Adrenal gland (tissue), 12 donors: ENCODE data around the gene CR2. TPM values are rescaled to one million over a fixed set of nuclear protein-coding genes. Genes with fewer than 3 reads are reported as not detected.

Source experiments
- DNase-seq, 7 donors: peaks; one replicate each; pipeline ENCODE4 v3.0.0-alpha.2; 2019 to 2020
- H3K27ac ChIP-seq, 5 donors: fragments of 200-600 bp; sonication (generic) in 4 of 5; 1 replicate in 3 of 5; 2 replicates in 2 of 5; pipeline versions ENCODE4 v1.5.1 to v1.8.0; 2016 to 2020; ENCODE audit warnings: mild to moderate bottlenecking in 1 of 5
- H3K27me3 ChIP-seq: fragments of 200-600 bp; 2 replicates; pipeline ENCODE4 v1.8.0; 2021
- H3K36me3 ChIP-seq, 2 donors: fragments of 200-600 bp; replicated peaks in 1 of 2; 1 replicate in 1 of 2; 2 replicates in 1 of 2; pipeline versions ENCODE4 v1.5.1 to v1.8.0; 2018 to 2022
- H3K4me1 ChIP-seq, 2 donors: fragments of 200-600 bp; replicated peaks in 1 of 2; 1 replicate in 1 of 2; 2 replicates in 1 of 2; pipeline versions ENCODE4 v1.5.1 to v1.8.0; 2018 to 2021
- H3K4me3 ChIP-seq, 4 donors: fragments of 200-600 bp; sonication (generic) in 3 of 4; one replicate each; pipeline ENCODE4 v1.5.1; 2016 to 2018
- H3K9me3 ChIP-seq, 3 donors: fragments of 200-600 bp; sonication (generic) in 1 of 3; replicated peaks in 1 of 3; 1 replicate in 2 of 3; 2 replicates in 1 of 3; pipeline versions ENCODE4 v1.5.1 to v1.8.0; 2016 to 2021
- POLR2A ChIP-seq, 2 donors: fragments of 450-650 bp; IDR thresholded peaks; one replicate each; pipeline ENCODE4 v1.6.1; 2017; ENCODE audit warnings: antibody characterized with exemption in 2 of 2, mild to moderate bottlenecking in 2 of 2, moderate library complexity in 1 of 2
- WGBS, 4 donors: extraction: QIAGEN DNeasy Blood & Tissue Kit in 2 of 4; methylation state at CpG; one replicate each; pipeline versions ENCODE4 v1.1.5 to v1.1.7; 2013 to 2017; 5-methylcytosine and 5-hydroxymethylcytosine counted together
- intact Hi-C, 2 donors: fragments of 100-400 bp; cut with DNase I; formaldehyde crosslinking; loops; one replicate each; pipeline versions ENCODE4 v1.14.1 to v1.15.0; 2022 to 2023
- polyA plus RNA-seq, 3 donors: library from polyadenylated mRNA; stranded (reverse); fragments of 200-250 nt in 2 of 3; fragments of 350-450 nt in 1 of 3; fragmentation: Illumina TruSeq in 1 of 3; extraction: RNeasy Lipid Tissue Mini Kit (QIAGEN cat#74804) in 1 of 3; gene quantifications; one replicate each; pipeline ENCODE4 v1.2.3, GENCODE V29; 2013 to 2014
- total RNA-seq, 9 donors: library from RNA; depleted of rRNA in 4 of 9; stranded (reverse); fragments of >200 nt in 4 of 9; fragments of 120-200 nt in 1 of 9; fragmentation: NEBNext Ultra II Directional in 1 of 9; extraction: Animal tissue kit (Norgen Biotek cat#: 25700) in 1 of 9; gene quantifications; one replicate each; pipeline versions ENCODE4 v1.1.0 to v1.2.4, GENCODE V29; 2013 to 2023
- TF ChIP-seq, protein P1 (sequence below), 6 experiments: fragments of 450-650 bp in 4 of 6; fragments of 200-600 bp in 2 of 6; sonication (generic) in 1 of 6; IDR thresholded peaks; 1 replicate in 5 of 6; 2 replicates in 1 of 6; pipeline versions ENCODE4 v1.5.1 to v1.8.0; 2016 to 2021; ENCODE audit warnings: antibody characterized with exemption in 6 of 6, mild to moderate bottlenecking in 2 of 6, moderate library complexity in 1 of 6
- donor health status: healthy with polysubstance abuse.
- donor health status: Bipolar disorder and iron deficiency.
- donor health status: DM: yes; HTN: yes; CAD: no.
- donor health status: DM: no; HTN: no; CAD: no.
- donor health status: DM: no; HTN: no; CAD: no.
- donor health status: DM: yes; HTN: yes; CAD: no.

Gene CR2
- total and polyA plus RNA-seq, 12 donors = 0.03 to 0.11 (median 0.07) TPM; not detected in 8

DNA sequence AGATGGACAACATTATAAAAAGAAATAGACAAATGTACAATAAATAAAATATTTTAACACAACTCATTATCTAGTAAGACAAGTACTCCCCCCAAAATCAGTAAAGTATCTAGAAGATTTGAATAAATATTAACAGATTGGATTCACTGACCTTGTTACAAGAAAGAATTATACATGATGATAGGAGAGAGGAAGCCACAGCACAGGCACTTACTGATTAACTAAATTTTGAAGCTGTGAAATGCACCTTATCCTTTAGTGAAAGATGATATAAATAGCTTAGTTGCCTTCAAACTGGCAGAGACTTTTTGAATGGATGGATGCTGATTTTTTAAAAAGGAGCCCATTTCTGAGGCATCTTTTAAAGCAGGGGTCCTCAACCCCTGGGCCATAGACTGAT lies 50.3 kb downstream of the CR2 start:
- no peaks in the 10 kb centered on the region for H3K36me3 ChIP-seq
- no peak for DNase-seq
- H3K4me3 ChIP-seq = no peak overlapping the region
- peaks cover 19% of the 10 kb centered on the region for H3K27me3 ChIP-seq
- H3K27ac ChIP-seq = no peak overlapping the region
- no peaks in the 10 kb centered on the region for H3K4me1 ChIP-seq
- no peaks in the 10 kb centered on the region for H3K9me3 ChIP-seq
- TF ChIP-seq POLR2A (IDR thresholded peaks at IDR 0.05) = no peak
- TF ChIP-seq, protein P1, sequence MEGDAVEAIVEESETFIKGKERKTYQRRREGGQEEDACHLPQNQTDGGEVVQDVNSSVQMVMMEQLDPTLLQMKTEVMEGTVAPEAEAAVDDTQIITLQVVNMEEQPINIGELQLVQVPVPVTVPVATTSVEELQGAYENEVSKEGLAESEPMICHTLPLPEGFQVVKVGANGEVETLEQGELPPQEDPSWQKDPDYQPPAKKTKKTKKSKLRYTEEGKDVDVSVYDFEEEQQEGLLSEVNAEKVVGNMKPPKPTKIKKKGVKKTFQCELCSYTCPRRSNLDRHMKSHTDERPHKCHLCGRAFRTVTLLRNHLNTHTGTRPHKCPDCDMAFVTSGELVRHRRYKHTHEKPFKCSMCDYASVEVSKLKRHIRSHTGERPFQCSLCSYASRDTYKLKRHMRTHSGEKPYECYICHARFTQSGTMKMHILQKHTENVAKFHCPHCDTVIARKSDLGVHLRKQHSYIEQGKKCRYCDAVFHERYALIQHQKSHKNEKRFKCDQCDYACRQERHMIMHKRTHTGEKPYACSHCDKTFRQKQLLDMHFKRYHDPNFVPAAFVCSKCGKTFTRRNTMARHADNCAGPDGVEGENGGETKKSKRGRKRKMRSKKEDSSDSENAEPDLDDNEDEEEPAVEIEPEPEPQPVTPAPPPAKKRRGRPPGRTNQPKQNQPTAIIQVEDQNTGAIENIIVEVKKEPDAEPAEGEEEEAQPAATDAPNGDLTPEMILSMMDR (IDR thresholded peaks at IDR 0.05) = no peak
- intact Hi-C loops = no loop called here

DNA sequence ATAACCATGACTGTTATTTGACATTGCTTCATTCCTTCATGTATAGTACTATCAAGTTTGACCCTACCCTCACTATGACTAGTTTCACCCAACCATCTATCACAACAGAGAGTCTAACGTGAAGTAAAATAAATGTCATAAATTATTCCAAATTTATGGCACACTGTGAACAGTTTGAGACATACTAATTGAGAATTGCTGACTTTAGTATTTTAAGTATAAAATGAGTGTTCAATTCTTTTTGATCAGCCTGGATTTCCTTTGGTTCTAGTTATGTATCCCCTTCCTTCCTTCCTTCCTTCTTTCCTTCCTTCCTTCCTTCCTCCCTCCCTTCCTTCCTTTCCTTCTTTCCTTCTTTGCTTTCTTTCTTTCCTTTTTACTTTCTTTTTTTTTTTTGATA lies 56.3 kb downstream of the CR2 start:
- no peak for TF ChIP-seq POLR2A (IDR thresholded peaks at IDR 0.05)
- TF ChIP-seq, protein P1 (IDR thresholded peaks at IDR 0.05) = no peak
- H3K27ac ChIP-seq = no peak overlapping the region
- H3K4me1 ChIP-seq = no peaks in the 10 kb centered on the region
- H3K4me3 ChIP-seq = no peak overlapping the region
- no peaks in the 10 kb centered on the region for H3K27me3 ChIP-seq
- intact Hi-C loops = no loop called here
- H3K9me3 ChIP-seq = no peaks in the 10 kb centered on the region
- DNase-seq = no peak
- 23 to 42% (median 31%) methylated on average over 1 of the region's 1 CpG for WGBS, 4 donors
- H3K36me3 ChIP-seq = no peaks in the 10 kb centered on the region

DNA sequence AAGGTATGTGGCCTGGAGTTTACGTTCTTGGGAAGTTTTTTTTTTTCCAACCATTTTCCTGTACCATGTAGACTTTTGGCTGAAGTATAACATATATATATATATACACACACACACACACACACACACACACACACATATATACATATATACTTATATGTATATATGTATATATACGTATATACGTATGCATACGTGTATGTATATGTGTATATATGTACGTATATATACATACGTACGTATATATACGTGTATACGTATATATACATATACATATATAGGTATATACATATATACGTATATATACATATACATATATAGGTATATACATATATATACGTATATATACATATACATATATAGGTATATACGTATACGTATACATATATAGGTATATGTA lies 60.8 kb downstream of the CR2 start:
- H3K4me3 ChIP-seq = no peak overlapping the region

DNA sequence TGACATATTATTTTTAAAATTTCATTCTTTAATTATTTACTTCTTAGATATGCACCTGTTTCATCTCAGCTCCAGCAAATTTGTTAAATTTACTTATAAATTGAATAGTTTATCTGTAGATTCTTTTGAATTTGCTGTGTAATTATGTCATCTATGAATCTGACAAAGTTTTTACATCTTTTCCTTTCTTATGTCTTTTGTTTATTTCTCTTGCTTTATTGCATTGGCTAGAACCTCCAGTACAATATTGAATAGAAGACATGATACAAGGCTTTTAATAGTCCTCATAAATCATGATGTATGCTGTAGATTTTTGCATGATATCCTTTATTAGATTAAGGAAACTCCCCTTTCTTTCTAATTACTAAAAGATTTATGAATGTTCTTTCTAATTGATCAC lies 62.6 kb downstream of the CR2 start:
- H3K27me3 ChIP-seq = no peaks in the 10 kb centered on the region
- H3K9me3 ChIP-seq = no peaks in the 10 kb centered on the region
- no peak overlapping the region for H3K27ac ChIP-seq
- intact Hi-C loops = no loop called here
- no peaks in the 10 kb centered on the region for H3K4me1 ChIP-seq
- no peak overlapping the region for H3K4me3 ChIP-seq
- TF ChIP-seq, protein P1 (IDR thresholded peaks at IDR 0.05) = no peak
- no peak for TF ChIP-seq POLR2A (IDR thresholded peaks at IDR 0.05)
- DNase-seq = no peak
- H3K36me3 ChIP-seq = no peaks in the 10 kb centered on the region

More for the DNA sequence above, 60.8 kb downstream of the CR2 start:
- H3K27ac ChIP-seq = no peak overlapping the region
- no peaks in the 10 kb centered on the region for H3K36me3 ChIP-seq
- intact Hi-C loops = no loop called here
- 81 to 93% (median 86%) methylated on average over 13 of the region's 13 CpGs for WGBS, 4 donors
- no peaks in the 10 kb centered on the region for H3K9me3 ChIP-seq
- no peak for DNase-seq
- H3K27me3 ChIP-seq = no peaks in the 10 kb centered on the region
- TF ChIP-seq POLR2A (IDR thresholded peaks at IDR 0.05) = no peak
- TF ChIP-seq, protein P1 (IDR thresholded peaks at IDR 0.05) = no peak
- H3K4me1 ChIP-seq = no peaks in the 10 kb centered on the region
